Measurements from ENCODE around the gene USP48.

Gene USP48

GRCh38 chr1:21671915-21672314 lies 111.0 kb downstream of the USP48 start:
- DNase-seq (ENCODE audit: low read depth, low spot score): no peak
- no peak overlapping the region for H3K27ac ChIP-seq

- no peak for DNase-seq (ENCODE audit: low read depth, low spot score)
Observed at GRCh38 chr1:21670956-21671902, 111.7 kb downstream of the USP48 start.

GRCh38 chr1:21670059-21670881 lies 112.7 kb downstream of the USP48 start:
- H3K27ac ChIP-seq: no peak overlapping the region
- no peak for DNase-seq (ENCODE audit: low read depth, low spot score)

More at GRCh38 chr1:21670956-21671902, 111.7 kb downstream of the USP48 start:
- no peak overlapping the region for H3K27ac ChIP-seq

GRCh38 chr1:21669258-21670058 lies 113.5 kb downstream of the USP48 start, which contains the start of gene RAP1GAP:
RAP1GAP (minus strand) TSS chr1:21669357; CDS start chr1:21620032, 49,325 bp downstream.
- DNase-seq (ENCODE audit: low read depth, low spot score): no peak
- H3K27ac ChIP-seq: no peak within 1 kb of the TSS

GRCh38 chr1:21668951-21669257 lies 114.0 kb downstream of the USP48 start:
- H3K27ac ChIP-seq: no peak overlapping the region
- DNase-seq (ENCODE audit: low read depth, low spot score): no peak

GRCh38 chr1:21668232-21668950 lies 114.6 kb downstream of the USP48 start:
- DNase-seq (ENCODE audit: low read depth, low spot score): no peak
- no peak overlapping the region for H3K27ac ChIP-seq

- no peak overlapping the region for H3K27ac ChIP-seq
- no peak for DNase-seq (ENCODE audit: low read depth, low spot score)
Observed at GRCh38 chr1:21667348-21668231, 115.4 kb downstream of the USP48 start.

- H3K27ac ChIP-seq: no peak overlapping the region
- no peak for DNase-seq (ENCODE audit: low read depth, low spot score)
Observed at GRCh38 chr1:21666576-21667320, 116.2 kb downstream of the USP48 start.

- no peak for DNase-seq (ENCODE audit: low read depth, low spot score)
- no peak overlapping the region for H3K27ac ChIP-seq
Observed at GRCh38 chr1:21665711-21666575, 117.0 kb downstream of the USP48 start.

- no peak overlapping the region for H3K27ac ChIP-seq
Observed at GRCh38 chr1:21664806-21665588, 118.0 kb downstream of the USP48 start.

GRCh38 chr1:21663951-21664805 lies 118.8 kb downstream of the USP48 start:
- no peak for DNase-seq (ENCODE audit: low read depth, low spot score)
- no peak overlapping the region for H3K27ac ChIP-seq

More at GRCh38 chr1:21664806-21665588, 118.0 kb downstream of the USP48 start:
- DNase-seq (ENCODE audit: low read depth, low spot score): no peak

GRCh38 chr1:21663248-21663950 lies 119.5 kb downstream of the USP48 start:
- DNase-seq (ENCODE audit: low read depth, low spot score): no peak
- H3K27ac ChIP-seq: no peak overlapping the region

- no peak overlapping the region for H3K27ac ChIP-seq
- DNase-seq (ENCODE audit: low read depth, low spot score): no peak
Observed at GRCh38 chr1:21662426-21663247, 120.3 kb downstream of the USP48 start.

GRCh38 chr1:21661886-21662285 lies 121.1 kb downstream of the USP48 start:
- no peak for DNase-seq (ENCODE audit: low read depth, low spot score)

More at GRCh38 chr1:21661886-21662285, 121.1 kb downstream of the USP48 start:
- no peak overlapping the region for H3K27ac ChIP-seq

Data from epithelial cell of prostate (primary cell).